ENCODE measurements around the gene ATP8B4. TPM values are rescaled to one million over a fixed set of nuclear protein-coding genes. Genes with fewer than 3 reads are reported as not detected.

ATP8B4 gene
- total and polyA plus RNA-seq, 8 donors = 2.1 to 8.1 (median 2.9) TPM

DNA sequence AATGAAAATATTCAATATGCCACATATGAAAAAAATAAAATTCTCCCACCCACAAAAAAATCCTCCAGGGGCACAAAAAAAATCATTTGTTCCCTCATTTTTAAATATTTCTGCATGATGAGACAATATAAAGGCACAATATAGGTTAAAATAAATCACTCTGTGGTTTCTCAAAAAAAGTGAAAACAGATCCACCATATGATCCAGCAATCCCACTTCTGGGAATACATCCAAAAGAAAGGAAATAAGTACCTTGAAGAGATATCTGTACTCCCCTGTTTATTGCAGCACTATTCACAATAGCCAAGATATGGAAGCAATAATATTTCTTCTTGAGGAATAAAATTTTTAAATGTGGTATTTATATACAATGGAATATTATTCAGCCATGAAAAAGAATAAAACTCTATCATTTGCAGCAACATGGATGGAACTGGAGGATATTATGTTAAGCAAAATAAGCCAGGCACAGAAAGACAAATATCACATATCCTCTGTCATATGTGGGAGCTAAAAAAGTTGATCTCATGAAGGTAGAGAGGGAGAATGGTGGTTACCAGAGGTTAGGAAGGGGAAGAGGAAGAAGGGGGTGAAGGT, 1.5 kb downstream of the ATP8B4 start:
- Histone ChIP-seq H3K9me3 (no peaks in the 10 kb centered on the region), H3K4me3 (no peak overlapping the region), H3K27me3 (no peaks in the 10 kb centered on the region), H3K4me1 (peaks cover 0 to 58% of the 10 kb centered on the region in 2 donors), H3K36me3 (no peaks in the 10 kb centered on the region), H3K27ac (peak overlapping the region in 1 of 2 donors; percentile 25)
- no peak for ATAC-seq
- no peak for DNase-seq
- TF ChIP-seq, protein P1, sequence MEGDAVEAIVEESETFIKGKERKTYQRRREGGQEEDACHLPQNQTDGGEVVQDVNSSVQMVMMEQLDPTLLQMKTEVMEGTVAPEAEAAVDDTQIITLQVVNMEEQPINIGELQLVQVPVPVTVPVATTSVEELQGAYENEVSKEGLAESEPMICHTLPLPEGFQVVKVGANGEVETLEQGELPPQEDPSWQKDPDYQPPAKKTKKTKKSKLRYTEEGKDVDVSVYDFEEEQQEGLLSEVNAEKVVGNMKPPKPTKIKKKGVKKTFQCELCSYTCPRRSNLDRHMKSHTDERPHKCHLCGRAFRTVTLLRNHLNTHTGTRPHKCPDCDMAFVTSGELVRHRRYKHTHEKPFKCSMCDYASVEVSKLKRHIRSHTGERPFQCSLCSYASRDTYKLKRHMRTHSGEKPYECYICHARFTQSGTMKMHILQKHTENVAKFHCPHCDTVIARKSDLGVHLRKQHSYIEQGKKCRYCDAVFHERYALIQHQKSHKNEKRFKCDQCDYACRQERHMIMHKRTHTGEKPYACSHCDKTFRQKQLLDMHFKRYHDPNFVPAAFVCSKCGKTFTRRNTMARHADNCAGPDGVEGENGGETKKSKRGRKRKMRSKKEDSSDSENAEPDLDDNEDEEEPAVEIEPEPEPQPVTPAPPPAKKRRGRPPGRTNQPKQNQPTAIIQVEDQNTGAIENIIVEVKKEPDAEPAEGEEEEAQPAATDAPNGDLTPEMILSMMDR (IDR thresholded peaks at IDR 0.05) = no peak
- intact Hi-C loops (cut with DNase I) = no loop called here

DNA sequence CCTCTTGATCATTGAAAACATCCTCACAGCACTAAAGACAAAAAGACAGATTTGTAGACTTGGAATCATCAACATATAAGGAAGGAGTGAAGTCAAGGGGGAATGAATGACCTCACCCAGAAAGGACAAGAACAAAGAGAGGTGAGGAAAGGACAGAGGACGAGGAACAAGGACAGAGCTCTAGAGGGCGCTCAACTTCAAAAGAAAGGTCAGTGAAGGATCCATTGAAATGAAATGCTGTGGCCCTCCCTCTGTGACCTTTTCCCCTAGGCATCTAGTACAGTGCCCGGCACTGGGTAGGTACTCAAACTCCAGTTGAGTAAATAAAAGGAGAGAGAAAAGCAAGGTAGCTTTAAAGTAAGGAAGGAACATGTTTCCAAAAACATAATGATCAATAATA, 2.6 kb downstream of the ATP8B4 start:
- peak; percentile 60 for ATAC-seq

DNA sequence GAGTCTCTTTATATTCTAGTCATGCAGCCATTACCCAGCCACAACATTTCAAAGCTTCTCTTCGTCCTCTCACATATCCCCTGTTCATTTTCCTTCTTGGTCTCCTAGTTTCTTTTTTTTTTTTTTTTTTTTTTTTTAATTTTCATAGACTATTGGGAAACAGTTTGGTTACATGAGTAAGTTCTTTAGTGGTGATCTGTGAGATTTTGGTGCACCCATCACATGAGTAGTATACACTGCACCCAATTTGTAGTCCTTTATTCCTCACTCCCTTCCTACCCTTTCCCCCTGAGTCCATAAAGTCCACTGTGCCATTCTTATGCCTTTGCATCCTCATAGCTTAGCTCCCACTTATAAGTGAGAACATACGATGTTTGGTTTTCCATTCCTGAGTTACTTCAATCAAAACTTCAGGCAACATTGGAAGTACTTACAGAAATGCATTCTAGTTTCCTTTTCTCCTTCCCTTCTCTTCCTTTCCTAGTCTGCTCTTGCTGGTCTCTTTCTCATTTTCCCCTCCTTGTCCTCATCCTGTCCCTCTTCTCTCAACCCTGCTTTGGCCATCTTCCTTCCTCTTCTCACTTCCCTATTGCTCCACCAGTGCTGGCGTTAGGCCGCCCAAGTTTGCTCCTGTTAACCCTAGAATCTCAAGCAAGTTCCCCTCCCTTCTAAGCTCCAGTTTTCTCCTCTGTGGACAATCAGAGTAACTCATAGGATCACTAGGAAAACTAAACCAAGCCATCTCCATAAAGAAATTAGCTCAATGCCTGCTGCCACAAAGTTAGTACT, 4.8 kb downstream of the ATP8B4 start:
- Histone ChIP-seq H3K27me3 (no peaks in the 10 kb centered on the region), H3K36me3 (no peaks in the 10 kb centered on the region), H3K9me3 (no peaks in the 10 kb centered on the region), H3K27ac (peak overlapping the region in 1 of 2 donors; percentile 96), H3K4me1 (peaks cover 0 to 77% of the 10 kb centered on the region in 2 donors), H3K4me3 (peak overlapping the region in 1 of 2 donors; percentile 4)
- TF ChIP-seq, protein P1 (IDR thresholded peaks at IDR 0.05) = no peak
- intact Hi-C loops (cut with DNase I) = no loop called here
- peak in 2 of 4 donors; percentile 62 to 82 for DNase-seq
- ATAC-seq = peak; percentile 71

More for the DNA sequence above, 2.6 kb downstream of the ATP8B4 start:
- Histone ChIP-seq H3K27ac (peak overlapping the region in 1 of 2 donors; percentile 96), H3K4me3 (no peak overlapping the region), H3K36me3 (no peaks in the 10 kb centered on the region), H3K9me3 (no peaks in the 10 kb centered on the region), H3K4me1 (peaks cover 0 to 69% of the 10 kb centered on the region in 2 donors), H3K27me3 (no peaks in the 10 kb centered on the region)
- DNase-seq = no peak
- intact Hi-C loops (cut with DNase I) = no loop called here
- TF ChIP-seq, protein P1 (IDR thresholded peaks at IDR 0.05) = peak in 1 of 2 donors; percentile 21

DNA sequence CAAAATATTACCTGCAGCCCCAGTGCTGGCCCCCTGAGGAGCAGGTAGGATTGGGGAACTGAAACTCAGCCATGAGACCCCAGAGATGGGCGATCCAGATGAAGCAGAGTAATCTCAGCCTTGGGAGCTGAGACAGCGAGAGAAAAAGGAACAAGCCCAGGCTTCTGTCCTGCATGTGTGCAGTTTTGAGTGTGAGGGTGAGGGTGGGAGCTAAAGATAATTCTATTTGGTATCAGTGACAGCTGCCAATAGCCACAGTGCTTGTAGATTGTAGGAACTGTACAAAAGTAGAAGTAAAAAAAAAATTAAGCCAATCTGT, 5.9 kb downstream of the ATP8B4 start:
- no peaks in the 10 kb centered on the region for H3K27me3 ChIP-seq
- intact Hi-C loops (cut with DNase I) = no loop called here
- ATAC-seq = peak; percentile 36
- H3K36me3 ChIP-seq = no peaks in the 10 kb centered on the region
- peaks cover 0 to 79% of the 10 kb centered on the region in 2 donors for H3K4me1 ChIP-seq
- TF ChIP-seq, protein P1 (IDR thresholded peaks at IDR 0.05) = no peak
- H3K4me3 ChIP-seq = no peak overlapping the region
- DNase-seq = no peak
- no peaks in the 10 kb centered on the region for H3K9me3 ChIP-seq
- H3K27ac ChIP-seq = peak overlapping the region in 1 of 2 donors; percentile 96

DNA sequence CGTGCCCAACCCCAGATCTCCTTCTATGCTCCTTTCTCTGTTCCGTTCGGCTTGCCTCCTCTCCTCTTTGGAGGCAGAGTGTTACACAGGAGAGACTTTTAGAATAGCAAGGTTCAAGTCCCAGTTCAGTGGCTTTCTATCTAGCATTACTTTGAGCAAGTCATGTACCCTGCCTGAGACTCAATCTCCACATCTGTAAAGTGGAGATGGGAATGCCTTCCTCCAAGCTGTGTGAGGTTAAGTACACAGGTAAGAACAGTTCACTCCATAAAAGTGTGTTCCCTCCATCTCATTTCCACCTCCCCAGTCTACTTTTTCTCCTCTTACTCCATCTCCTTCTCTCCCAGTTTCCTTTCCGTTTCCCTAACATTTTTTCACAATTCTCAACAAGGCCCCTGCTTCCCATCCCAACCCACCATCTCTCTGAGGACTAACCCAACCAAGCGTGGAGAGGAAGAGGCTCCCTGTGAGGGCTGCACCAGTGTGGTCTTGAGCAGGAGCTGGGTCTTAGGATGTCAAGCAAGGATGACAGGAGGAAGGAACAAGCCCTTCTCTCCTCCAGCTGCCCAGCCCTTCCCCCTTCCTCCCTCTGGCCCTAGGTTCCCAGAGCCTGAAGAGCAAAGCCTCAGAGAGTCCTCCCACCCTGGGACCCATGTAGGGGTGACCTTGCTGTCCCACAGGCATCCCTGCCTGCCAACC, 6.4 kb downstream of the ATP8B4 start:
- TF ChIP-seq, protein P1 (IDR thresholded peaks at IDR 0.05) = no peak
- DNase-seq (peak in 1 of 4 donors; percentile 62), ATAC-seq (no peak)
- H3K9me3 ChIP-seq = no peaks in the 10 kb centered on the region
- no peak overlapping the region for H3K4me3 ChIP-seq
- intact Hi-C loops (cut with DNase I) = no loop called here
- H3K27me3 ChIP-seq = no peaks in the 10 kb centered on the region
- H3K4me1 ChIP-seq = peaks cover 0 to 83% of the 10 kb centered on the region in 2 donors
- H3K27ac ChIP-seq = peak overlapping the region in 1 of 2 donors; percentile 96
- H3K36me3 ChIP-seq = no peaks in the 10 kb centered on the region

Measured in left lung (tissue), 10 donors.